NCI-H510A treated with DMSO at 0.1 percent for 48 hours (cell line): Measurements from ENCODE around the gene KIAA1958.

Source experiments
- DNase-seq: peaks from one replicate; lab custom pipeline; 2025; lab: John Stamatoyannopoulos, UW

Gene KIAA1958

GRCh38 chr9:112604790-112605189 is 118.2 kb downstream of the KIAA1958 start:
- no peak for DNase-seq

GRCh38 chr9:112605518-112605917 is 118.9 kb downstream of the KIAA1958 start:
- DNase-seq = no peak

GRCh38 chr9:112605963-112606699 is 119.5 kb downstream of the KIAA1958 start:
- DNase-seq = no peak

GRCh38 chr9:112608851-112609250 is 122.2 kb downstream of the KIAA1958 start:
- no peak for DNase-seq

- no peak for DNase-seq
Measured at GRCh38 chr9:112615584-112616266, 129.1 kb downstream of the KIAA1958 start.

- DNase-seq = no peak
Measured at GRCh38 chr9:112617371-112617770, 130.7 kb downstream of the KIAA1958 start.

GRCh38 chr9:112618385-112619009 is 131.9 kb downstream of the KIAA1958 start:
- DNase-seq = no peak

GRCh38 chr9:112620388-112620787 is 133.8 kb downstream of the KIAA1958 start:
- no peak for DNase-seq

GRCh38 chr9:112621018-112621655 is 134.5 kb downstream of the KIAA1958 start:
- no peak for DNase-seq

GRCh38 chr9:112623198-112623597 is 136.6 kb downstream of the KIAA1958 start:
- DNase-seq = no peak

- no peak for DNase-seq
Measured at GRCh38 chr9:112624711-112625707, 138.4 kb downstream of the KIAA1958 start.

GRCh38 chr9:112629671-112630485 is 143.3 kb downstream of the KIAA1958 start:
- DNase-seq = no peak

GRCh38 chr9:112631313-112632070 is 144.9 kb downstream of the KIAA1958 start:
- DNase-seq = no peak

GRCh38 chr9:112640311-112640710 is 153.7 kb downstream of the KIAA1958 start:
- DNase-seq = no peak

GRCh38 chr9:112642126-112642525 is 155.5 kb downstream of the KIAA1958 start:
- DNase-seq = no peak

GRCh38 chr9:112647596-112647995 is 161.0 kb downstream of the KIAA1958 start:
- DNase-seq = no peak

- no peak for DNase-seq
Measured at GRCh38 chr9:112648624-112649023, 162.0 kb downstream of the KIAA1958 start.

- no peak for DNase-seq
Measured at GRCh38 chr9:112654282-112654681, 167.7 kb downstream of the KIAA1958 start.

GRCh38 chr9:112655668-112656067 is 169.0 kb downstream of the KIAA1958 start:
- DNase-seq = no peak

GRCh38 chr9:112659906-112660305 is 173.3 kb downstream of the KIAA1958 start:
- DNase-seq = no peak
